ENCODE results near the gene CGB5.
"Not testable (repeated sequence)": the region's sequence is repeated elsewhere in the genome, so short reads cannot be mapped to it uniquely, and the experiment has no call there.

CGB5 gene

DNA sequence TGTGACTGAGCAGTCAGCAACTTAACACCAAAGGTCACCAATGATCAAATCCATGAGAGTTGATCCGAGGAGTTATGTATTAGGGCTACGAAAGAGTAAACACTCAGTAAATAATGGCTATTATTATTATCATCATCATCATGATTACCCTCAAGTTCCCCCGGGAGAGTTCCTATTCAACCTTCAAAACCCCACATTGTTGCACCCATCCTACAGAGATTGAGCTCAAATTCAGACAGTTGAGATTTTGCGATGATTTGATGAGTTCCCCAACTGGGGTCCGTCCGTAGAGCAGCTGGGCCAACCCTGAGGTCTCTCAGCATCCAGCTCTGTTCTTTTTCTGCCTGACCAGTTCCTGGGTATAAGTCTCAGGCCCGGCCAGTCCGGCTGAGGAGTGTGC, 5.5 kb upstream of the CGB5 start:
- not testable (repeated sequence) for H3K4me3 ChIP-seq (ENCODE audit: low read depth in 1 of 2, low read length in 2 of 2); H3K27ac ChIP-seq (ENCODE audit: low read depth, low read length); H3K9me3 ChIP-seq (ENCODE audit: control insufficient read depth in 1 of 2, low read length in 2 of 2); H3K27me3 ChIP-seq (ENCODE audit: control insufficient read depth in 1 of 2, insufficient read depth in 2 of 2, low read length in 2 of 2); H3K4me1 ChIP-seq (ENCODE audit: control insufficient read depth in 1 of 2, insufficient read depth in 2 of 2, low read length in 2 of 2); H3K9ac ChIP-seq (ENCODE audit: low read depth in 1 of 2, low read length in 2 of 2); H3K36me3 ChIP-seq (ENCODE audit: control insufficient read depth in 1 of 2, insufficient read depth in 2 of 2, low read length in 2 of 2)

DNA sequence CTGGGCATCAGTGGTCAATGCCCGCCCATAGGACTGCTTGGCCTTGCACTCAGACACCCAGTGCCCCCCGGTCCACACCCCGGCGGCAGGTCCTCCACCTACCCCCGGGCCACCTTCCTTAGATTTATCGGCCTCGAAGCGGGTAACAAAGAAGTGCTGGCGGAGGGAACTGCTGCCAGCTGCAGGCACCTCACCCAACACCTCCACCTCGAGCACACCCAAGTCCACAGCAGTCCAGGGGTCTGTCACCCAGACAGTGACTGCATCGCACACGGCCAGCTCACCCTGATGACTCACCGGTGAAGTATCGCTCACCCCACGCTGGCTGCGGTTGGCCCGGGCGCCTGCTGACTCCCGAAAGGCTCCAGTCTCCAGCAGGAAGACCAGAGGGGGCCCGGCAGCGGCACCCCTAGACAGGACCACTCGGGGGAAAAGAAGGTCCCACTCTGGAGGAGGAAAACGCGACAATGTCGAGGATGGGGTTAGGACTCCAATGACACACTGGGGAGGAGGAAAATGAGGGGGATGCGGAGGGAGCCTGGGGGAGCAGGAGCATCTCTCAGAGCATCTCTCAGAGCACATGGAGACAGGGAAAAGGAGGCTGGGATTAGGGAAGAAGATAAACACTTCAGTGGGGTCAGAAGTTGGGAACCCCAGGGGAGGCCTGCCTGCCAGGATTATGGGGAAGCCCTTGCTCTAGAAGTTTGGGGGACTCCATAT, 4.9 kb upstream of the CGB5 start:
- not testable (repeated sequence) for H3K4me3 ChIP-seq (ENCODE audit: low read depth in 1 of 2, low read length in 2 of 2); H3K4me1 ChIP-seq (ENCODE audit: control insufficient read depth in 1 of 2, insufficient read depth in 2 of 2, low read length in 2 of 2); H3K27ac ChIP-seq (ENCODE audit: low read depth, low read length); H3K27me3 ChIP-seq (ENCODE audit: control insufficient read depth in 1 of 2, insufficient read depth in 2 of 2, low read length in 2 of 2); H3K9me3 ChIP-seq (ENCODE audit: control insufficient read depth in 1 of 2, low read length in 2 of 2); H3K36me3 ChIP-seq (ENCODE audit: control insufficient read depth in 1 of 2, insufficient read depth in 2 of 2, low read length in 2 of 2); H3K9ac ChIP-seq (ENCODE audit: low read depth in 1 of 2, low read length in 2 of 2)

DNA sequence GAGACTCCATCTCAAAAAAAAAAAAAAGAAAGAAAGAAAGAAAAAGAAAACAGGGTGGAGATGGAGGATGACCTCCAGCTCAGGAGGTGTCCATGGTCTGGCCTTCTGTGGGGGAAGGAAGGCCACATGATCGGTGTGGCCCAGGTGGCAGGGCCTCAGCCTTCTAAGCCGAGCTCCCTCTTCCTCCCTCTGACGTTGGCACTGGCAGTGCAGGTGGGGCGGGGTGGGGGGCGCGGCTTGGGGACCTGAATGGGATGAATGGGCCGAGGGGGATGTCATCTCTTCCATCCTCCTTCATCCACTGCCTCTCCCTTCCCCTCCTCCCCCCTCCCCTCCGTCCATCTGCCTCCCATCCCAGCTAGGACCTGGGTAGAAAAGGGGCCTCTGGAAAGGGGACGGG, 3.9 kb upstream of the CGB5 start:
- H3K27ac ChIP-seq (ENCODE audit: low read depth, low read length); H3K4me1 ChIP-seq (ENCODE audit: control insufficient read depth in 1 of 2, insufficient read depth in 2 of 2, low read length in 2 of 2); H3K36me3 ChIP-seq (ENCODE audit: control insufficient read depth in 1 of 2, insufficient read depth in 2 of 2, low read length in 2 of 2); H3K4me3 ChIP-seq (ENCODE audit: low read depth in 1 of 2, low read length in 2 of 2); H3K27me3 ChIP-seq (ENCODE audit: control insufficient read depth in 1 of 2, insufficient read depth in 2 of 2, low read length in 2 of 2); H3K9me3 ChIP-seq (ENCODE audit: control insufficient read depth in 1 of 2, low read length in 2 of 2); H3K9ac ChIP-seq (ENCODE audit: low read depth in 1 of 2, low read length in 2 of 2): not testable (repeated sequence)

DNA sequence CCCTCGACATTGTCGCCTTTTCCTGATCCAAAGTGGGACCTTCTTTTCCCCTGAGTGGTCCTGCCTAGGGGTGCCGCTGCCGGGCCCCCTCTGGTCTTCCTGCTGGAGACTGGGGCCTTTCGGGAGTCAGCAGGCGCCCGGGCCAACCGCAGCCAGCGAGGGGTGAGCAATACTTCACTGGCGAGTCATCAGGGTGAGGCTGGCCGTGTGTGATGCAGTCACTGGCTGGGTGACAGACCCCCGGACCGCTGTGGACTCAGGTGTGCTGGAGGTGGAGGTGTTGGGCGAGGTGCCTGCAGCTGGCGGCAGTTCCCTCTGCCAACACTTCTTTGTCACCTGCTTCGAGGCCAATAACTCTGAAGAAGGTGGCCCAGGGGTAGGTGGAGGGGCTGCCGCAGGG, 1.5 kb upstream of the CGB5 start:
- Histone ChIP-seq H3K9me3 (ENCODE audit: control insufficient read depth in 1 of 2, low read length in 2 of 2) (no peaks in the 10 kb centered on the region), H3K36me3 (ENCODE audit: control insufficient read depth in 1 of 2, insufficient read depth in 2 of 2, low read length in 2 of 2) (no peaks in the 10 kb centered on the region), H3K4me3 (ENCODE audit: low read depth in 1 of 2, low read length in 2 of 2) (no peak overlapping the region), H3K27me3 (ENCODE audit: control insufficient read depth in 1 of 2, insufficient read depth in 2 of 2, low read length in 2 of 2) (no peaks in the 10 kb centered on the region), H3K4me1 (ENCODE audit: control insufficient read depth in 1 of 2, insufficient read depth in 2 of 2, low read length in 2 of 2) (no peaks in the 10 kb centered on the region), H3K9ac (ENCODE audit: low read depth in 1 of 2, low read length in 2 of 2) (no peak overlapping the region), H3K27ac (ENCODE audit: low read depth, low read length) (no peak overlapping the region)

DNA sequence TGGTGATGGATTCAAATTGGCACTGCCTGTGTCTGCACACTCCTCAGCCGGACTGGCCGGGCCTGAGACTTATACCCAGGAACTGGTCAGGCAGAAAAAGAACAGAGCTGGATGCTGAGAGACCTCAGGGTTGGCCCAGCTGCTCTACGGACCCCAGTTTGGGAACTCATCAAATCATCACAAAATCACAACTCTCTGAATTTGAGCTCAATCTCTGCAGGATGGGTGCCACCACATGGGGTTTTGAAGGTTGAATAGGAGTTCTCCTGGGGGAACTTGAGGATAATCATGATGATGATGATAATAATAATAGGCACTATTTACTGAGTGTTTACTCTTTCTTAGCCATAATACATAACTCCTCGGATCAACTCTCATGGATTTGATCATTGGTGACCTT, 982 bp upstream of the CGB5 start:
- H3K27me3 ChIP-seq (ENCODE audit: control insufficient read depth in 1 of 2, insufficient read depth in 2 of 2, low read length in 2 of 2), result not testable (repeated sequence)

DNA sequence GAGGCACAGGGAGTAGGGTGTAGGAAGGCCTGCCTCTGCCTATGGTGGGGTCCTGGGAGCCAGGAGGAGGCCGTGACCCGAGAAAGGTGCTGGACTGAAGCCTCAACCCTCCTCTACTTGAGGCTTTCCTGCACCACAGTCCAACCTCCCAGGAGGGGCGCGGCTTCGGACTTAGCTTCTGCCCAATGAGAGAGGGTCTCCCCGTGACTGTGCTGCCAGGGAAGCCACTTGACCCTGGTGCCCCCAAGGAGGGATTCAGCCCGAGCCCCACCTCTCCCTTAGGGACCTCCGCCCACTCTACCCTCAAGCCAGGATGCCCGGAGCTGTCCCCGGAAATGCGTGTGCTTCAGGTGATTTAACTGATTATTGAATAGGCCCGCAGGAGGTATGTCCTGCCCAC, 5.4 kb downstream of the CGB5 start, which contains the start of gene CGB8:
CGB8 (minus strand) TSS at position 101 of the 400 bp plus-strand sequence. CDS start 372 bp downstream, outside the sequence.
- H3K9ac ChIP-seq (ENCODE audit: low read depth in 1 of 2, low read length in 2 of 2); H3K4me1 ChIP-seq (ENCODE audit: control insufficient read depth in 1 of 2, insufficient read depth in 2 of 2, low read length in 2 of 2); H3K4me3 ChIP-seq (ENCODE audit: low read depth in 1 of 2, low read length in 2 of 2); H3K36me3 ChIP-seq (ENCODE audit: control insufficient read depth in 1 of 2, insufficient read depth in 2 of 2, low read length in 2 of 2); H3K9me3 ChIP-seq (ENCODE audit: control insufficient read depth in 1 of 2, low read length in 2 of 2); H3K27ac ChIP-seq (ENCODE audit: low read depth, low read length); H3K27me3 ChIP-seq (ENCODE audit: control insufficient read depth in 1 of 2, insufficient read depth in 2 of 2, low read length in 2 of 2): not testable (repeated sequence)

More for the DNA sequence above, 982 bp upstream of the CGB5 start:
- H3K36me3 ChIP-seq (ENCODE audit: control insufficient read depth in 1 of 2, insufficient read depth in 2 of 2, low read length in 2 of 2); H3K9ac ChIP-seq (ENCODE audit: low read depth in 1 of 2, low read length in 2 of 2); H3K27ac ChIP-seq (ENCODE audit: low read depth, low read length); H3K9me3 ChIP-seq (ENCODE audit: control insufficient read depth in 1 of 2, low read length in 2 of 2); H3K4me1 ChIP-seq (ENCODE audit: control insufficient read depth in 1 of 2, insufficient read depth in 2 of 2, low read length in 2 of 2); H3K4me3 ChIP-seq (ENCODE audit: low read depth in 1 of 2, low read length in 2 of 2): not testable (repeated sequence)

DNA sequence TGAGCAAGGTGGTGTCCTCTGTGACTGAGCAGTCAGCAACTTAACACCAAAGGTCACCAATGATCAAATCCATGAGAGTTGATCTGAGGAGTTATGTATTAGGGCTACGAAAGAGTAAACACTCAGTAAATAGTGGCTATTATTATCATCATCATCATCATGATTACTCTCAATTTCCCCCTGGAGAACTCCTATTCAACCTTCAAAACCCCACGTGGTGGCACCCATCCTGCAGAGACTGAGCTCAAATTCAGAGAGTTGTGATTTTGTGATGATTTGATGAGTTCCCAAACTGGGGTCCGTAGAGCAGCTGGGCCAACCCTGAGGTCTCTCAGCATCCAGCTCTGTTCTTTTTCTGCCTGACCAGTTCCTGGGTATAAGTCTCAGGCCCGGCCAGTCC, 6.2 kb downstream of the CGB5 start:
- H3K9ac ChIP-seq (ENCODE audit: low read depth in 1 of 2, low read length in 2 of 2); H3K27ac ChIP-seq (ENCODE audit: low read depth, low read length); H3K36me3 ChIP-seq (ENCODE audit: control insufficient read depth in 1 of 2, insufficient read depth in 2 of 2, low read length in 2 of 2); H3K4me3 ChIP-seq (ENCODE audit: low read depth in 1 of 2, low read length in 2 of 2); H3K4me1 ChIP-seq (ENCODE audit: control insufficient read depth in 1 of 2, insufficient read depth in 2 of 2, low read length in 2 of 2); H3K27me3 ChIP-seq (ENCODE audit: control insufficient read depth in 1 of 2, insufficient read depth in 2 of 2, low read length in 2 of 2); H3K9me3 ChIP-seq (ENCODE audit: control insufficient read depth in 1 of 2, low read length in 2 of 2): not testable (repeated sequence)

DNA sequence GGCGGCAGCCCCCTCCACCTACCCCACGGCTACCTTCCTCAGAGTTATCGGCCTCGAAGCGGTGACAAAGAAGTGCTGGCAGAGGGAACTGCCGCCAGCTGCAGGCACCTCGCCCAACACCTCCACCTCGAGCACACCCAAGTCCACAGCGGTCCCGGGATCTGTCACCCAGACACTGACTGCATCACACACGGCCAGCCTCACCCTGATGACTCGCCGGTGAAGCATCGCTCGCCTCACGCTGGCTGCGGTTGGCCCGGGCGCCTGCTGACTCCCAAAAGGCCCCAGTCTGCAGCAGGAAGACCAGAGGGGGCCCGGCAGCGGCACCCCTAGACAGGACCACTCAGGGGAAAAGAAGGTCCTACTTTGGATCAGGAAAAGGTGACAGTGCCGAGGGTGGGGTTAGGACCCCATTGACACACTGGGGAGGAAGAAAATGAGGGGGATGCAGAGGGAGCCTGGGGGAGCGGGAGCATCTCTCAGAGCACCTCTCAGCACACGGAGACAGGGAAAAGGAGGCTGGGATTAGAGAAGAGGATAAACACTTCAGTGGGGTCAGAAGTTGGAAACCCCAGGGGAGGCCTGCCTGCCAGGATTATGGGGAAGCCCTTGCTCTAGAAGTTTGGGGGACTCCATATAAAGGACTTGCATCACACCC, 6.9 kb downstream of the CGB5 start:
- not testable (repeated sequence) for H3K27me3 ChIP-seq (ENCODE audit: control insufficient read depth in 1 of 2, insufficient read depth in 2 of 2, low read length in 2 of 2); H3K36me3 ChIP-seq (ENCODE audit: control insufficient read depth in 1 of 2, insufficient read depth in 2 of 2, low read length in 2 of 2); H3K4me1 ChIP-seq (ENCODE audit: control insufficient read depth in 1 of 2, insufficient read depth in 2 of 2, low read length in 2 of 2); H3K9ac ChIP-seq (ENCODE audit: low read depth in 1 of 2, low read length in 2 of 2); H3K4me3 ChIP-seq (ENCODE audit: low read depth in 1 of 2, low read length in 2 of 2); H3K9me3 ChIP-seq (ENCODE audit: control insufficient read depth in 1 of 2, low read length in 2 of 2); H3K27ac ChIP-seq (ENCODE audit: low read depth, low read length)

DNA sequence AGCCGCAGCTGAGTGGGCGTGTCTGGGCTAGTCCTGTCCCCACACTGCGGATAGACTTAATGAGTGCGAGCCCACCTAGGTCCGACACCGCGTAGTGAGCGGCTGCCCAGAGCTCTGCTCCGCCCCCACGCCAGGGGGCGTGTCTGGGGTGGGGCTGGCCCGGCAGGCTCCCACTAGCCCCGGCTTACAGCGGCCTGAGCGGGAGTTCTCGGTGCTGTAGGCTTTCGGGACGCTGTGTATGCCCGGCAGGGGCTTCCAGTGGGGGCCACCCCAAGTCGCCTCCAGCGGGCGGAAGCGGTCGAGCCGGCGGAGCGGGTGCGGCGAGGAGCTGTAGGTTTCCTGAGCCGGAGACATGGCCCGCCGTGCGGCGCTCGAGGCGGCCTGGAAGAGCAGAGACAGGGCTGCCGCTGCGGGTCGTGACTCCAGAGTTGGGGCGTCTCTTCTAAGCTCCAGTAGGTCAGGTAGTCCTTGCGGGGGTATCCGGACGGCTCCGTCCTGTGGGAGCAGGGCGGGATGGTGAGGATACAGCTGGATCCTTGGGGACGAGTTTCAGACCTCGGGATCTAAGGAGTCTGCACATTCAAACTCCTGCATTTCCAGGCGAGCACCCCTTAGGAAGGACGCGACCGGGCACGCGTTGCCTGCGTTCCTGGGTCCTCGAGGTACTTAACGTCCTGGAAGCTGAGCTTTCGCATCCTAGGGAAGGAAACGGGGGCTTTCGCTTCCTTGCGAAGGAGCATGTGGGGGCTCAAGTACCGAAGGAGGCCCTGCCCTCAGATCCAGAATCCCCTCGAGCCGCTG, 12.7 kb downstream of the CGB5 start:
- H3K27ac ChIP-seq (ENCODE audit: low read depth, low read length), result no peak overlapping the region
- peaks cover 13 to 23% of the 10 kb centered on the region in 2 donors for H3K27me3 ChIP-seq (ENCODE audit: control insufficient read depth in 1 of 2, insufficient read depth in 2 of 2, low read length in 2 of 2)
- H3K4me1 ChIP-seq (ENCODE audit: control insufficient read depth in 1 of 2, insufficient read depth in 2 of 2, low read length in 2 of 2), result peaks cover 5 to 19% of the 10 kb centered on the region in 2 donors
- no peaks in the 10 kb centered on the region for H3K9me3 ChIP-seq (ENCODE audit: control insufficient read depth in 1 of 2, low read length in 2 of 2)
- no peaks in the 10 kb centered on the region for H3K36me3 ChIP-seq (ENCODE audit: control insufficient read depth in 1 of 2, insufficient read depth in 2 of 2, low read length in 2 of 2)
- peak overlapping the region; percentile 58 to 73 for H3K4me3 ChIP-seq (ENCODE audit: low read depth in 1 of 2, low read length in 2 of 2)
- H3K9ac ChIP-seq (ENCODE audit: low read depth in 1 of 2, low read length in 2 of 2), result peak overlapping the region in 1 of 2 donors; percentile 43

DNA sequence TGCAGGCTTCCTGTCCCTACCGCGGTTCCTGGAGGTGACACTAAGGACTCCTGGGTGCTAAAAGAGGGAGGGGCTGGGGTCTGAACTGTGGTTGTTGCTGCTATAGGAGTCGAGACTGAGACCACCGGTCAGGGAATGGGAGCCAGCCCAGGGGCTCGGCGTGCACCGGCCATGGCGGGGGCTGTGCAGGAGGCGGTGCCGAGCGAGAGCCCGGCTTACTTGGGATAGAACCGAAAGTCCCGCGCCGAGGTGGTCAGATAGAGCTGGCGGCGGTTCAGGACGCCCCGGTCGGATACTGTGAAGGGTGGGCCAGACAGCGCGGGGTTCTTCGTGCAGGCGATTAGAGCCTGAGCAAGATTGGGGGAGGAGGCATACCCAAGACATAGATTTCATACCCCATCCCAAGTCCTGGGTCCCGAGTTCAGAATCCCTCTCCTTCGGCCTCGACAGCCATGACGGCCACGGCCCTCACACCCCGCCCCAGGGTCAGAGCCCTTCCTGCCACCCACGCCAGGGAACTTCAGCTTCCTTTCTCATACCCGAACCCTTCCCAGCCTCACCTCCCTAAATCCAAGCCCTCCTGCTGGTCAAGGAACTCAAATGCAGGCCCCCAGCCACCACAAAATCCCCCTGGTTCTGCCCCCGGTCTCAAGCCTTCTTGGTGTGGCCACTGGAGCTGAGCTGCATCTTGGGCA, 13.4 kb downstream of the CGB5 start:
- H3K36me3 ChIP-seq (ENCODE audit: control insufficient read depth in 1 of 2, insufficient read depth in 2 of 2, low read length in 2 of 2); H3K9me3 ChIP-seq (ENCODE audit: control insufficient read depth in 1 of 2, low read length in 2 of 2); H3K27ac ChIP-seq (ENCODE audit: low read depth, low read length): not testable (repeated sequence)
- H3K27me3 ChIP-seq (ENCODE audit: control insufficient read depth in 1 of 2, insufficient read depth in 2 of 2, low read length in 2 of 2), result peaks cover 13 to 25% of the 10 kb centered on the region in 2 donors
- H3K4me3 ChIP-seq (ENCODE audit: low read depth in 1 of 2, low read length in 2 of 2), result peak overlapping the region; percentile 58 to 73
- H3K9ac ChIP-seq (ENCODE audit: low read depth in 1 of 2, low read length in 2 of 2), result peak overlapping the region in 1 of 2 donors; percentile 43
- H3K4me1 ChIP-seq (ENCODE audit: control insufficient read depth in 1 of 2, insufficient read depth in 2 of 2, low read length in 2 of 2), result peaks cover 5 to 19% of the 10 kb centered on the region in 2 donors
